Naive B cell (primary cell): ENCODE measurements around the gene SCN7A. TPM values are rescaled to one million over a fixed set of nuclear protein-coding genes. Genes with fewer than 3 reads are reported as not detected.

ENCODE experiments used
- ATAC-seq, 2 donors: fragments of 150-1000 bp; cut with Tn5 transposase; 2 replicates each; pipeline ENCODE4 v1.10.0; 2021; ENCODE audit warnings: low read depth in 2 of 2, mild to moderate bottlenecking in 2 of 2, moderate library complexity in 2 of 2
- DNase-seq: peaks from one replicate; pipeline ENCODE4 v3.0.0; 2022
- H3K27ac Mint-ChIP-seq, 6 donors: one replicate each; pipeline ENCODE4 v1.8.0; 2020 to 2022; ENCODE audit warnings: mild to moderate bottlenecking in 6 of 6, mixed read lengths in 6 of 6, moderate library complexity in 5 of 6, inconsistent platforms in 2 of 6
- H3K27me3 Mint-ChIP-seq, 3 donors: one replicate each; pipeline ENCODE4 v1.8.0; 2021 to 2022; ENCODE audit warnings: mixed read lengths in 3 of 3, mild to moderate bottlenecking in 1 of 3
- H3K36me3 Mint-ChIP-seq, 2 donors: one replicate each; pipeline ENCODE4 v1.8.0; 2020 to 2022; ENCODE audit warnings: mixed read lengths in 2 of 2, inconsistent platforms in 1 of 2, mild to moderate bottlenecking in 1 of 2
- H3K4me1 Mint-ChIP-seq, 3 donors: one replicate each; pipeline ENCODE4 v1.8.0; 2020 to 2022; ENCODE audit warnings: mixed read lengths in 3 of 3, inconsistent platforms in 1 of 3, mild to moderate bottlenecking in 1 of 3, moderate library complexity in 1 of 3
- H3K4me3 Mint-ChIP-seq, 8 donors: one replicate each; pipeline ENCODE4 v1.8.0; 2020 to 2022; ENCODE audit warnings: mild to moderate bottlenecking in 8 of 8, mixed read lengths in 8 of 8, moderate library complexity in 8 of 8, inconsistent platforms in 2 of 8
- H3K9me3 Mint-ChIP-seq, 7 donors: one replicate each; pipeline ENCODE4 v1.8.0; 2020 to 2022; ENCODE audit warnings: mixed read lengths in 7 of 7, mild to moderate bottlenecking in 5 of 7, inconsistent platforms in 2 of 7, moderate library complexity in 1 of 7
- polyA plus RNA-seq, 6 donors: library from polyadenylated mRNA; unstranded; fragments of 300-500 nt; fragmentation: Illumina TruSeq; gene quantifications; one replicate each; pipeline ENCODE4 v1.2.3, GENCODE V29; 2021; ENCODE audit warnings: low read depth in 6 of 6

SCN7A gene
- under 1 TPM in 1 of 6 donors, not detected in 5; 0.11 TPM for polyA plus RNA-seq

DNA sequence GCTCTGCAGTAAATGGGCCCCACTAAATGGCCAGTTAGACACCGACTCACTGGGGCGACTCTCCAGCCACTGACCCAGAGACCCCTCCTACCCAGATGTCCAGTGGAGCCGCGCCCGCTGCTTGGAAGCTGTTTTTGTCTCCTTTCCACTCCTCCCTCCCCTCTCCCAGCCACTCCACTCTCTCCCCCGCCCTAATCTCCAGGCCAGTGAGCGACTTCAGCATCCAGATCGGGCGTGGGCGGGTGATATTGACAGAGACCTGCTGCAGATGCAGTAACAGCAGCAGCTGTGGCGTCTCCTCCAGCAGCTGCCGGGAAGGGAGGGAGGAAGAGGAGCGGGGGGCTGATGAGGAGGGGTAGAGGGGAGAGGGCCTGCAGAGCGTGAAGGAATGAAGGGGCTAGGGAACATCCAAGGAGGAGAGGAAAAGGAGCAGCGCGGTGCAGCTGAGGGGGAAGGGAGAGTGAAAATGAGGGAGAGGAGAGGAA, at the start of gene SCN7A:
TSS of gene SCN7A (minus strand) at position 110 of the 485 bp plus-strand sequence. CDS start 16,553 bp downstream, outside the sequence.
- no peaks in the 10 kb centered on the region for H3K9me3 Mint-ChIP-seq
- ATAC-seq, result no peak
- no peaks in the 10 kb centered on the region for H3K36me3 Mint-ChIP-seq
- H3K4me1 Mint-ChIP-seq, result no peaks in the 10 kb centered on the region
- no peak within 1 kb of the TSS for H3K4me3 Mint-ChIP-seq
- H3K27ac Mint-ChIP-seq, result no peak within 1 kb of the TSS
- peaks cover 8 to 15% (median 15%) of the 10 kb centered on the region in 3 donors for H3K27me3 Mint-ChIP-seq
- DNase-seq, result no peak

DNA sequence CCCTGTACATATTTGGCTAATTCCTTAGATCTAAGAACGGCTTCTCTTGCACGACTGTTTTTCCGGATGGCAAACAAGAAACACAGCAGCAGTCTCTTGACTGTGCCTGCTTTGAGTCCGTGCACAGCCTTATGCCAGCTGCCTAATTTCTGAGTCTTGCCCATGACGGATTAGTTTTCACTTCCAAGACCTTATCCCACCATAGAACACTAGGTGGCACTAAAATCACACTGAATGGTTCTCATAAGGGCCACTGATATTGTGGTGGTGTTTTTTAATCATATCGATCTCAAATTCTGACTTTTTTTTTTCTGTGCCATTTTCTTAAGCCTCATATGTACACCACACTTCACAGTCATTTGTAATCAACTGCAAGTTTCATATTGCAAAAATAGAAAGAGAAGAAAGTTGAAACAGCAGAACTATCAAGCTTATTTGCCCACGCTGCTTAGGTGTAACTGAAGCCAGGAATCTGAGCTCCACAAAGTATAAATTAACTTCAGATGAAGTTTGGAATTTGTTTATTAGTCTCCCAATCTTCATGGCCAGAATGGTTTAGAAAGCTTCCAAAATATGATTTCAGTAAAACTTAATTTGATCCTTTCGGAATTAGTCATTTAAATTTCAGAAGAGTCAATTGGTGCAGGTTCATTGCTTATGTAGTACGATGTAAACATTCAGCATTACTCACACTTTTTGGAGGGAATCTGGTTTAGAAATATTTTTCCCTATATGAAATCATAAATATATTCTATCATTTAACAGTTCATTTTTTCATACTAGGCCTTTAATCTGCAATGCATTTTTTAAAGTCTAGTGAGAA, 45.5 kb upstream of the SCN7A start:
- DNase-seq, result peak; percentile 25
- H3K27ac Mint-ChIP-seq, result no peak overlapping the region
- peaks cover 0 to 9% (median 5%) of the 10 kb centered on the region in 3 donors for H3K27me3 Mint-ChIP-seq
- H3K4me3 Mint-ChIP-seq, result no peak overlapping the region
- peak; percentile 51 to 56 for ATAC-seq
- H3K9me3 Mint-ChIP-seq, result no peaks in the 10 kb centered on the region
- H3K36me3 Mint-ChIP-seq, result no peaks in the 10 kb centered on the region
- H3K4me1 Mint-ChIP-seq, result peaks cover 0 to 5% (median 0%) of the 10 kb centered on the region in 3 donors

DNA sequence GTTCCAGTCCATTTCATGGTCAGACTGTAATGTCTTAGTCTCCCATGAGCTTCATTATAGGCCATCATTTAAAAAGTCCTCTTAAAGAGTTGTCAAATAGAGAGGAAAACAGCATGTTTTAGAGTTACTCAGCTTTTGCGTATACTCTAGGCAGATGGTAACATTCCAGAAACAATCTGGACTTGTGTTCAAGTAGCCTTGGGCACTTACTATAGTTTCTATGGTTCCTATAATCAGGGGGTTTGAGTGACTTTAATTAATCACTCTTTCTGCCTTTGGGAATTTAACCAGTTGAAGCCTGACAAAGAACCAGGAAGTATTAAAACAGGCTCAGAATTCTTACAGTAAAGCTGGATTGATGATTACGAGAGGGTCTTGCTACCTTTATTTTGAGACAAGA, 42.1 kb upstream of the SCN7A start:
- H3K4me3 Mint-ChIP-seq, result no peak overlapping the region
- H3K9me3 Mint-ChIP-seq, result no peaks in the 10 kb centered on the region
- H3K36me3 Mint-ChIP-seq, result no peaks in the 10 kb centered on the region
- H3K27ac Mint-ChIP-seq, result no peak overlapping the region
- H3K27me3 Mint-ChIP-seq, result peaks cover 0 to 9% (median 3%) of the 10 kb centered on the region in 3 donors
- DNase-seq, result no peak
- H3K4me1 Mint-ChIP-seq, result peaks cover 0 to 5% (median 0%) of the 10 kb centered on the region in 3 donors
- no peak for ATAC-seq

DNA sequence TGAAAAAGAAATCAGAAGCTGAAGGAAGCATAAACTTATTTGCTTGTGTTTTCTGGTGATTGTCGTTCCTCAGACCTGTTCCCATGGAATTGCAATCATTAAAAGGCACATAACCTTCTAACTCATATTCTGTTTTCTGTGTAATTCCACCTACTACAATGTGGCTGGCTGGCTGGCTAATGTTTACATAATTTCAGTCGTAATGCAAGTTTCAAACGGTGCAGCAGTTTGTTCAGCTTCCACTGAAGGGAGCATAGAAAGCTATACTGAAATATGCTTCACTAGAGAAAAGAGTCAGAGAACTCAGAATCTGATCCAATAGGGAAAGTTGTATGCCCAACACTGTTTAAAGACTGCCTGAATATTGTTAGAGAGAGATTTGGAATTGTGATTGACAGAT, 27.1 kb upstream of the SCN7A start:
- no peaks in the 10 kb centered on the region for H3K9me3 Mint-ChIP-seq
- no peaks in the 10 kb centered on the region for H3K36me3 Mint-ChIP-seq
- H3K4me3 Mint-ChIP-seq, result no peak overlapping the region
- no peak overlapping the region for H3K27ac Mint-ChIP-seq
- no peaks in the 10 kb centered on the region for H3K4me1 Mint-ChIP-seq
- no peak for ATAC-seq
- H3K27me3 Mint-ChIP-seq, result no peaks in the 10 kb centered on the region
- no peak for DNase-seq

DNA sequence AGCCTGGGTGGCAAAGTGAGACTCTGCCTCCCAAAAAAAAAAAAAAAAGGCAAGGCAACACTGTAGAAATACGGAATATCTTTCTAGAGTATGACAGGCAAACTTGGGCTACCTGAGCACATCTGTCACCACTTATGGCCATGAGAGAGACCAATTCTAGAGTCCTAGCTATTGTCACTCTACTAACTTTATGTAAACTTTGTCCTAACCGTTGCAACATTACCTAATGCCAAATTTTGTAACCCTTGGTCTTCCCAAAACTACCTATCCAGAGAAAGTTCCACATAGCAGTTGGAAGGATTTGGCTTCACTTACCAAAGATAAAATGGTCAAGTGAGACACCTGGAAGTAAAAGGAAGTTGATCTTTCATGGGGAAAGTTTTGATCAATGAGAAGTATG, 26.6 kb upstream of the SCN7A start:
- DNase-seq (no peak), ATAC-seq (no peak)
- Mint-ChIP-seq H3K27me3 (no peaks in the 10 kb centered on the region), H3K4me1 (no peaks in the 10 kb centered on the region), H3K4me3 (no peak overlapping the region), H3K36me3 (no peaks in the 10 kb centered on the region), H3K9me3 (no peaks in the 10 kb centered on the region), H3K27ac (no peak overlapping the region)

DNA sequence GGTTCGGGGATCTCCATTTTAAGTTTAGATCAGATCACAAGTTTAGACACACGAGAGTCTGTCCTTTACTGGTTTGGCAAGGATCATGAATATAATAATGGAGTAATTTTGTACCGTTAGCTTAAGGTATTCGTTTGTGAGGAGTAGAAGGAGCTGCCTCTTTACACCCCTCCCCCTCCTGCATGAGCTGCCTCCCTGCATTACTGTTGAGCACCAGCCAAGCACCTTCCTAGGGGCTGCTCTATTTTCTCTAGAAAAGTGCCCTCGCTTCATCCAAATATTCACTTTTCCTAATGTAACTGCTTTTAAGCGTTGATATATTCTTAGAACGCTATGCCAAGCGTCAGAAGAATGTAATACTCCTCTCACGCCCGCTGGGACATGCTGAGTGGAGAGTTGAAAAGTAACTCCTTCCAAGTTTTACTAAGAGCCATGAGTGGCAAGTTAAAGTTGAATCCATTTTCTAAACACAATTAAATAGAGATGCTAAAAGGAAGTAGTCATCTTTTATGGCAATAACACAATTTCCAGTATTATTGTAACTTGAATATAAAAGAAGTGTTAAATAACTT, 25.4 kb upstream of the SCN7A start:
- Mint-ChIP-seq H3K4me1 (no peaks in the 10 kb centered on the region), H3K4me3 (peak overlapping the region in 1 of 8 donors; percentile 9), H3K36me3 (no peaks in the 10 kb centered on the region), H3K27me3 (no peaks in the 10 kb centered on the region), H3K9me3 (no peaks in the 10 kb centered on the region), H3K27ac (no peak overlapping the region)
- DNase-seq (no peak), ATAC-seq (no peak)

DNA sequence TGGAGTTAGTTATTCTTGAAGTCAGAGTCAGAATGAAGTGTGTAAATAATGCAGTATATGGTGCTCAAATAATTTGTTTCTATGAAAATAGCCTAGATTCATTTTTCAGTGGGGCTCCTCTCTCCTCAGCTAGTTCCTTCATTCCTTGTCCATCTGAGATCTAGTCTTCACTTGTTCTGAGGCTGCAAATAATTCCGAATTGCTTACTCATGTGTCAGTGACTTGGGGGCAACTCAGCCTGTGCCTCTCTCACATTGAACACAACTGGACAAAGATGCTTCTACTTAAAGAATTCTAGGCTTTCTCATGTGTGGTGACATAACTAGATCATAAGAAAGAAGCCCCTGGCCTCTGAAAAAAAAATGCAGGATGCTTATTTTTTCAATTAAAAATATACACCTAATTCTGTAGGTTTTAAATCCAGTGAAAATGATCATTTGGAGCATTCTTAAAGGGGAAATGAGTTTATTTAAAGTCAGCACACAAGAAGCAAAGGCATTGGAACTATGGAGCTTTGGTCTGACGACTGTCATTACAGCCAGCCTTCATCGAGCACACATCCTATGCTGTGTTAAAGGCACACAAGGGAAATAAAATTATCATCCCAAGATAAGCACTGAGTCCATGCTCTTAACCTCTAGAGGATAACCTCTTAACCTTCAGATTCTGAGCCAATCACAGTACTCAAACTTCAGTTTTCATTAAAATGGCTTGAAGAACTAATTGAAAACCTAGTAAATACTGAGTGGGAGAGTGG, 24.8 kb upstream of the SCN7A start:
- Mint-ChIP-seq H3K4me1 (no peaks in the 10 kb centered on the region), H3K4me3 (peak overlapping the region in 1 of 8 donors; percentile 9), H3K27ac (no peak overlapping the region), H3K9me3 (no peaks in the 10 kb centered on the region), H3K36me3 (no peaks in the 10 kb centered on the region), H3K27me3 (no peaks in the 10 kb centered on the region)
- no peak for DNase-seq
- ATAC-seq, result no peak

DNA sequence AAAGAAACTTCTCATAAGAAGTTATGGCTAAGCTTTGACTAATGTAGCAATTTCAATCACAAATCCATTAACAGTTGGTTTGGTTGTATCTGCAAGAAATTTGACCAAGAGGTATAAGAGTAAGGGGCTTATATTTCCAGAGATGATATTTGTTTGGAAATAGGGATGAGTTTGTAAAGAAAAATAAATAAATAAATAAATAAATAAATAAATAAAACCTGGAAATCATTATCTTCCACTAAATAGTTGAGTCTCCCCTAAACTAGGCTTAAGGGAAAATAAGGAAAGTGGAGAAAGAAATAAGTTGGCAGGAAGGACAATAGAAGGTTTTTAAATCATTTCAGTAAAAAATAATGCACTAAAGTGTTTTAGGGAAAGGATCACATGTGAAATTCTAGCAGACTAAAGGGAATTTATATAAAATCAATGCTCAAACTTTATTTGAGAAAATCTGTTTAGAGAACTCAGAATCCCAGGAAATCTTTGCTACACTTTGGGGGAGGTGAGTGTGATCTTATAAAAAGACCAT, 23.5 kb upstream of the SCN7A start:
- Mint-ChIP-seq H3K27ac (no peak overlapping the region), H3K36me3 (no peaks in the 10 kb centered on the region), H3K4me3 (no peak overlapping the region), H3K9me3 (no peaks in the 10 kb centered on the region), H3K4me1 (no peaks in the 10 kb centered on the region), H3K27me3 (no peaks in the 10 kb centered on the region)
- ATAC-seq (no peak), DNase-seq (no peak)

DNA sequence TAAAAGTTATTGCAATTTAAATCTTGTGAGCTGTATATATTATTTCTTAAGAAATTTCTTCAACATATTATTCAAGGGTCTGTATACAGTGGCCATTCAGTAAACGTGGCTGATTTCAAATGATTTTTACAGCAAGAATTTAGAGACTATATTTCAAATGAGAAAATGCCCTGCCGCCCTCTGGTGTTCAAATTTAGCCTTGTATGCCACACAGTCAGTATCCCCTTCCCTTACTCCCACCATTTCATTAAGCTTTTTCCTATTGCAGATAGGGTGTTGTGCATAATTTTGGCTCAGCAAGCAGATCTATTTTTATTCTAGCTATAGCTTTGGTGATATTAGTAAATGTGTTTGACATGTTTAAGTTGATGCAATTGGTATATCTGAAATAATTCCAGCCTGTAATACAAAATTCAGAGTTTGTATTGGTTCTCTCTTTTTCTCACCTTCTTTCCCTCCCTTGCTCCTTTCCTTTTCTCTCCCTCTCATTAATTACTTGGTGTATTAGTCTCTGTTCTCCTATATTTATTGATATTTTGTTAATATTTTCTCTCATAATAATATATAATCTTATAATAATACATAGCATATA, 22.8 kb upstream of the SCN7A start:
- Mint-ChIP-seq H3K4me3 (no peak overlapping the region), H3K9me3 (no peaks in the 10 kb centered on the region), H3K36me3 (no peaks in the 10 kb centered on the region), H3K4me1 (no peaks in the 10 kb centered on the region), H3K27ac (no peak overlapping the region), H3K27me3 (no peaks in the 10 kb centered on the region)
- DNase-seq (no peak), ATAC-seq (no peak)

DNA sequence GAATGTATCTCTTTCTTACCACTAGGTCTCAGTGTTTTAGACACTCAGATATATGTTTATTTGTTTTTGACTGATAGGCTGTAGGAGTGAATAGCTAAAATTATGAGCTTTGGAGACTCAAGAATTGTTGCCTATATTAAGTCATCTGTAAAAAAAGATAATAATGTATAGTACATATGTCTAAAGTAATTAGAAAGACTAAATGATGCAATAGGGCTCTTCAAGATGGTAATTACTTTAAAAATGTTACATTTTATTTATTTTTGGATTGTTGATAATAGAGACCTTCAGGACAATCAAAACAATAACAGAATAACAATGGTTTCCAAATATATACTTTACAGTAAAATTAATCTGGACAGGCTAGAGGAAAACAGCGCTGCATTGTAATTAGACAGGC, 19.9 kb upstream of the SCN7A start:
- ATAC-seq, result no peak
- Mint-ChIP-seq H3K27ac (no peak overlapping the region), H3K4me1 (no peaks in the 10 kb centered on the region), H3K27me3 (no peaks in the 10 kb centered on the region), H3K9me3 (peaks cover 0 to 4% (median 0%) of the 10 kb centered on the region in 7 donors), H3K4me3 (no peak overlapping the region), H3K36me3 (no peaks in the 10 kb centered on the region)
- no peak for DNase-seq

DNA sequence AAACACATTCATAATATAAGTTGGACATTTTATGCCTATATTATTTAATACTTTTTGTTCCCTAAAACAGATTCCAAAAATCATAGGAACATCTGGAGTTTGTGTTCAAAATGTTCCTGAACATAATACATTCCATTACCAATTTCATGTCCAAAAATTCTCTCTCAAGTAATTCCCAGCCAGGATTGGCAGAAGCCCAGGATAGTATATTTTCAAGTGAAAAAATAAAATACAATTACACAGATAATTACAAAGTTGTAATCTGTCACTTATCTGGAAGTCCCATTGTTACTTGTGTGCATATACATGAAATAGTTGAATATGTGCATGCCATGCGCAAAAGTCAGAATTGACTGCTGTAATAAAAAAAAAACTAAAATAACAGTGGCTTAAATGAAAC, 5.2 kb upstream of the SCN7A start:
- no peak overlapping the region for H3K4me3 Mint-ChIP-seq
- peaks cover 0 to 1% (median 0%) of the 10 kb centered on the region in 7 donors for H3K9me3 Mint-ChIP-seq
- H3K27me3 Mint-ChIP-seq, result peaks cover 4 to 8% (median 6%) of the 10 kb centered on the region in 3 donors
- H3K36me3 Mint-ChIP-seq, result no peaks in the 10 kb centered on the region
- no peak for DNase-seq
- ATAC-seq, result no peak
- H3K4me1 Mint-ChIP-seq, result no peaks in the 10 kb centered on the region
- H3K27ac Mint-ChIP-seq, result no peak overlapping the region

DNA sequence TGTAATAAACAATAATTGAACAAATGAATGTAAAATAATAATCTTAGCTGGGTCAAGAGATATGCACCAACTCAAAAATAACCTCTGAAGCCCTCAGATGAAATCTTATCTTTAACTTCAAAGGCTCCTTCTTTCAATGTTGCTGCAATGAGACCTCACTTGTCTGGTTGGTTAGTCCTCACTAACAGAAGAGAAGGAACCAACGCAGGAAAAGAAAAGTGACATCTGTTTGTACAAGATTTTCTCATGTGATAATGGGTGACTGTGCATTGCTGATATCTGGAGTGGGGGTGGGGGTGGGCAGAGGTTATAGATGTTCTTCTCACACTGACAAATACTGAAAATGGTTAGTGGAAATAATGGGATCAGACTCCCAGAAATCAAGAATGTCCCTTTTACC, 2.6 kb downstream of the SCN7A start:
- DNase-seq, result no peak
- Mint-ChIP-seq H3K36me3 (no peaks in the 10 kb centered on the region), H3K27ac (no peak overlapping the region), H3K9me3 (no peaks in the 10 kb centered on the region), H3K4me1 (no peaks in the 10 kb centered on the region), H3K4me3 (no peak overlapping the region), H3K27me3 (peaks cover 8 to 15% (median 12%) of the 10 kb centered on the region in 3 donors)
- ATAC-seq, result no peak

DNA sequence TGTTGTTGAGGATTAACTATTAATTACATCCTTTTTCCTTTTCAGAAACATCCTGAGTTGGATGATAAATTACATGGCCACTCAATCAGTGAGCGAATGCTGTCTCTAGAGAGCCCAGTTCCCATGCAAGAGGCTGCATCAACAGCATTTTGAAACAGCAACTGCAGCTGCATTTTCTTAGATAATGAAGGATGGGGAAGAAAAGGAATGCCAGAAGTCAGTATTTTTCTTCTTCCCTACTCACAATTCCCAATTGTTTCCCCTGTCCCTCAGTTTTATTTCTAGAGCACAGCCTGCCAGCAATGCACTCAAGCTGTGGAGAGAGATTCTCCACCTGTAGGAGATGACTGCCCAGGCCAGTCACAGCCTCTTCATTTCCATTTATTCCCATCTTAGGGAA, 6.9 kb downstream of the SCN7A start:
- no peaks in the 10 kb centered on the region for H3K4me1 Mint-ChIP-seq
- H3K4me3 Mint-ChIP-seq, result no peak overlapping the region
- no peak overlapping the region for H3K27ac Mint-ChIP-seq
- ATAC-seq (no peak), DNase-seq (no peak)
- H3K9me3 Mint-ChIP-seq, result no peaks in the 10 kb centered on the region
- no peaks in the 10 kb centered on the region for H3K27me3 Mint-ChIP-seq
- H3K36me3 Mint-ChIP-seq, result no peaks in the 10 kb centered on the region
